Right ventricle myocardium inferior (tissue), 1 donor: ENCODE measurements around the gene LMBRD1. TPM values are rescaled to one million over a fixed set of nuclear protein-coding genes. Genes with fewer than 3 reads are reported as not detected.
"Not testable (repeated sequence)": the region's sequence is repeated elsewhere in the genome, so short reads cannot be mapped to it uniquely, and the experiment has no call there.

ENCODE experiments used
- ATAC-seq: fragments of 200-7000 bp; cut with Tn5 transposase; one replicate; pipeline ENCODE4 v1.9.1; 2020; ENCODE audit warnings: mild to moderate bottlenecking, moderate library complexity
- DNase-seq: peaks from one replicate; pipeline ENCODE4 v3.0.0; 2021; ENCODE audit errors: missing footprints
- intact Hi-C: fragments of 100-400 bp; cut with DNase I; formaldehyde crosslinking; loops from one replicate; pipeline ENCODE4 v1.11.0; 2022
- total RNA-seq: library from RNA; stranded (reverse); fragmentation: NEBNext Ultra II Directional; extraction: Animal tissue kit (Norgen Biotek cat#: 25700); gene quantifications from one replicate; pipeline ENCODE4 v1.2.1, GENCODE V29; 2021
- donor health status: DM: no; HTN: yes; CAD: no; lungs with severe emphysema.

Gene LMBRD1
- total RNA-seq, 1 donor from 2014 or later = 50.2 TPM

DNA sequence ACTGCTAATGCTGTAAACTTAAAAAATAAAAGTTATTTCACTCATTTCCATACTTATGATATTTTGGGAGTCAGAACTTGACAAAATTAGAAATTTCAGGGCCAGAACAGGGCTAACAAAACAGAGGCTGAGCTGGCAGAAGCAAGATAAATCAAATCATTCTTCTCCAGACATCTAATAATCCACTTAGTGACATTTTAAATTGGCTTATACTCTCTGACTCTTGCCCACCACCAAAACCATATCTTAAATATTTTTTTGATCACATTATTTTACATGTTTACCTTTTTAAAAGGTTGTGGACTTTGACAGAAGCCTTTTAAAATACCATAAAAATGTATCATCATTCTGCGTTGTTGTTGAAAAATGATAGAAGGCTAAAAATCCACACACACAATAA, 116.5 kb downstream of the LMBRD1 start:
- DNase-seq (no peak), ATAC-seq (no peak)
- intact Hi-C loops = no loop called here

DNA sequence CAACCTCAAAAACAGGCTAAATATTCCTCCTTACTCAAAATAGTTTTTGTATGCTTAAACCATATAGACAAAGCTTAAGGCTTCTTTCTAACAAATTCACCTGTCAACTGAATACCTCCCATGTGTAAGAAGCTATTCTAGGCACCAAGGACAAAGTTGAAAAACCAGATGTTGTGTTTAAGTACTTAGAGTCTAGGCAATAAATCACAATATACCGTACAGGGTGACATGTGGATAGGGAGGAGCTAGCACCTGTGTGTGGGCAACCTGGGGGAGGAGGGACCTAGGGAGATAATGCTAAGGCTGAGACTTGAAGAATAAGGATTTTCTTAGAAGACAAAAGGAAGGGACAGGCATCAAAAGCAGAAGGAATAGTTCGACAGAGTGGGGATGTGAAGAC, 123.5 kb downstream of the LMBRD1 start:
- DNase-seq (no peak), ATAC-seq (no peak)
- intact Hi-C loops = no loop called here

DNA sequence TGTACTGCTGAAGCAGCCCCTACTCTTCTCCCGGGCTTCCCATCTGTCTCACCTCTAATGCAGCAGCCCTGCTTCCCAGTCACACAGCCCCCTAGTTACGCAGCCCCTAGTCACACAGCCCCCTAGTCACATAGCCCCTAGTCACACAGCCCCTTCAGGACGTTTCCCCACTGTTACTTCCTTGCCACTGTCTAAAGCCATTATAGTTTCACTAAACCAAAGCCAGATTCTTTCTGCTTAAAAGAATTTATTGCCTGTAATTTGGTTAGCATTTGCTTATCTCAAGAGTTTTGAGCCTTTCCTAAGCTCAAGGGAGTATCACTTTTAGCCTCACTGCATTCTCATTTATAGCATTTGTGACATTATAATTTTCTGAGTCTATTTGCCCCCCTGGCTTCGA, 127.9 kb downstream of the LMBRD1 start:
- intact Hi-C loops = no loop called here
- DNase-seq = no peak
- no peak for ATAC-seq

DNA sequence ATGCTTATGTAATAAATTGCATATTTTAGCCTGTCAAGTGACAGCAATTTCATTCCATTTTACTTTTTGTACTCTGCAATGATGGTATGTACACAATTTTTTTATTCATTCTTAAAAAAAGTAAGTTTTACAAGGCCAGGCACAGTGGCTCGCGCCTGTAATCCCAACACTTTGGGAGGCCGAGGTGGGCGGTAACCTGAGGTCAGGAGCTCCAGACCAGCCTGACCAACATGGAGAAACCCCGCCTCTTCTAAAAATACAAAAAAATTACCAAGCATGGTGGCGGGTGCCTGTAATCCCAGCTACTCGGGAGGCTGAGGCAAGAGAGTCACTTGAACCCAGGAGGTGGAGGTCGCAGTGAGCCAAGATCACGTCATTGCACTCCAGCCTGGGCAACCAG, 130.0 kb downstream of the LMBRD1 start:
- DNase-seq, ATAC-seq, intact Hi-C loops: not testable (repeated sequence)

DNA sequence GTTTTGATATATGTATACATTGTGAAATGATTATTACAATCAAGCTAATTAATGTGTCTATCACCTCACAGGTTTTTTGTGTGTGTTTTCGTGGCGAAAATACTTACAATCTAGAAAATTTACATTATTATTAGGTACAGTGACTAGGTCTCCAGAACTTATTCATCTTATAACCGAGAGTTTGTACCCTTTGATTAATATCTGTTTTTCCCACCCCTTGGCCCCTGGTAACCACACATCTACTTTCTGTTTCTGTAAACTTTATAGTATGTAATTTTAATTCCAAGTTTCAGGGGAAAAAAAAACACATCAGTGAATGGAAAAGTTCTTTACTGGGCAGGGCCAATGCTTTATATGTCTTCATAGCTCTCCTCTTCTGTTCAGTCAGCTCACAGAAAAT, 131.4 kb downstream of the LMBRD1 start:
- intact Hi-C loops = no loop called here
- no peak for ATAC-seq

DNA sequence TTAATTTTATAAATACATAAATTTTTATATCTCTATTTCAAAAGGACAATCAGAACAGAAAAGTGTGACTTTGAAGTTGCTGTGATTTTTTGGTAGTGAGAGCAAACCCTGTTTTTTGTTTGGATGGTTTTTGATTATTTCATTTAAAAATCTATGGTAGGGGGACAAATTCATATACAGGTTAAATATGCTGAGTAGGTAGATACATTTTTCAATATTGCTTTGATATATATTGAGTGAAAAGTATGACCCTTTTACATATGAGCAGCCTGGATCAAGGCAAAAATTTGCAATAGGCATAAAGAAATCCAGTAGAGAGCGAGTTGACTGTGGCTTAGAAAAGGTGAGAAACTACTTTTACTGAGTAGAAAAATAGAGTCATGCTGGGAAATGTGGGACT, 132.3 kb downstream of the LMBRD1 start:
- DNase-seq (no peak), ATAC-seq (no peak)
- intact Hi-C loops = no loop called here

More for the DNA sequence above, 131.4 kb downstream of the LMBRD1 start:
- no peak for DNase-seq

DNA sequence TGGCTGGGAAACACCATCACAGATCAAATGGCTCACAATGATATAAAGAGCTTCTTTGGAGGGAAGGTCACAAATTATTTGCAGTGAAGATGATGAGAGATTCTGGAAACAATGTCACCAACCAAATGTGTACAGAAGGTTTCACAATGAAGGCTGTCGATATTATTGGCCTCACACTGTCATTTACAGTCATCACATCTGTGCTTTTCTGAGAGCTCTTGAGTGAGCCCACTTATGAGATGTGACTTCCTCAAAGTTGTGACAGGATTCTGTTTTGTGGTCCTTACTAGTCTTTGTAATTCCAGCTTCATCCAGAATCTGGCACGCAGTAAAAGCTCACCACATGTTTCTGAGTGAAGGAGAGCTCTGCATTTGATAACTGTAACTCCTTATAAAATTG, 133.6 kb downstream of the LMBRD1 start:
- no peak for ATAC-seq
- no peak for DNase-seq
- intact Hi-C loops = no loop called here

DNA sequence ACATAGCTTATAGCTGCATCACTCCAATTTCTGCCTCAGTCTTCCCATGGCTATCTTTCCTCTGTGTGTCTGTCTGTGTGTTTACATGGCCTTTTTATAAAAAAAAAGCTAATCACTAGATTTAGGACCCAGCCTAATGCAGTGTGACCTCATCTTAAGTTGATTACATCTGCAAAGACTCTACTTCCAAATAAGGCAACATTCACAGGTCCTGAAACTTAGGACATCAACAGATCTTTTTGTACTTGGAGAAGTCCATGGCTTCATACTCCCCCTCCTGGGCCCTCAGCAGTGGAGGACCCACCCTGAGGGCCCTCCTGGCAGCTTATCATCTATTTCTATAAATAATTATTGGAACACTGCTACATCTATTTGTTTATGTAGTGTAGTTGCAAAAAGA, 146.1 kb downstream of the LMBRD1 start:
- DNase-seq (no peak), ATAC-seq (no peak)
- intact Hi-C loops = no loop called here

DNA sequence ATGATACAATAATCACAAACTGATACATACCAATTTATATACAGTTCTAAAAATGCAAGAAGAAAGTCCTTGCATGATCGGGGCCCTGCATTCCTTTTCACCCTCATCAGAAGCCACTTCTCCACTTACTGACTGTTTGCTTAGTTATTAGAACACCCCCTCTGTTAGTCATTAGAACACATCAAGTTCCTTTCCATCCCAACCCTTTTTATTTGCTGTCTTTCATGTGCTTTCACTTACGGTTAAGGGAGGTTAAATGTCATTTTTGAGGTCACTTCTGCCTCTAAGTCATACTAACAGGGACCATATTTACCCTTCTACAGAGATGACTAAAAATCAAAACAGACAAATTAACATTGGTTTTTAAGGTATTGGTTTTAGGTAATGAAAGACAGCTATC, 149.1 kb downstream of the LMBRD1 start:
- intact Hi-C loops = no loop called here
- DNase-seq (no peak), ATAC-seq (no peak)

DNA sequence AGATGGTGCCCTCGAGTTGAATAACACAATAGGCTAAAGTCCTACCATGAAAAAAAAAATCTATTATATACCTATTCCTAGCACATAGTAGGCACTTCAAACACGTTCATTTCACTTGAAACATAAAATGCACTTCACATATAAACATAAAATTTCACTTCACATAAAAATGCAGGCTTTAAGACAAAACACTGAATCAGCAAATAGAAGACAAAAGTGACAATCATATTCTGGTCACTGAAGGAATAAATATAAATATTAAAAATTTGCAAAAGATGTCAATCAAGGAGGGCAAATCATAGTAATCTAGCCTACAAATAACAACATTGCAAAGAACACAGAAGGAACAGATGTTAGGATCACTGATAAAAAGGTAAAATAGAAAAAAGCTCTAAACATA, 153.1 kb downstream of the LMBRD1 start:
- no peak for DNase-seq
- intact Hi-C loops = no loop called here
- ATAC-seq = no peak

DNA sequence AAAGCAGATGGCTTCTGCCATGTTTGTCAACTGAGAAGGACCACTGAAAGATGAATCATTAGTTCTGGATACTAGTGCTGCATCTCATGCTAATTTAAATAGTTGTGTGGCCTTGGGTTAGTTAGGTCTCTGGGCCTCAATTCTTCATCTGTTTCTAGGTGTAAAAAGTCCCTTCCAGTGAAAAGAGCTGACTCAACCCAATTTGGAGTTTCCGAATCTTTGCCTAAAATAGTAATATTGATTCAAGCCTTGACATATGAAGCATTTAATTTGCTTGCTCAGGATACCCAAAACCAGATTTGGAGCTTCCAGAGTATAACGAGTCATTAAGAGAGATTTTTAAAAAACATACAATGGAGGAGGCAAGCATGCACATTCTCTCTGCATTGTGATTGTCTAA, 163.9 kb downstream of the LMBRD1 start:
- no peak for DNase-seq
- no peak for ATAC-seq
- intact Hi-C loops = no loop called here

DNA sequence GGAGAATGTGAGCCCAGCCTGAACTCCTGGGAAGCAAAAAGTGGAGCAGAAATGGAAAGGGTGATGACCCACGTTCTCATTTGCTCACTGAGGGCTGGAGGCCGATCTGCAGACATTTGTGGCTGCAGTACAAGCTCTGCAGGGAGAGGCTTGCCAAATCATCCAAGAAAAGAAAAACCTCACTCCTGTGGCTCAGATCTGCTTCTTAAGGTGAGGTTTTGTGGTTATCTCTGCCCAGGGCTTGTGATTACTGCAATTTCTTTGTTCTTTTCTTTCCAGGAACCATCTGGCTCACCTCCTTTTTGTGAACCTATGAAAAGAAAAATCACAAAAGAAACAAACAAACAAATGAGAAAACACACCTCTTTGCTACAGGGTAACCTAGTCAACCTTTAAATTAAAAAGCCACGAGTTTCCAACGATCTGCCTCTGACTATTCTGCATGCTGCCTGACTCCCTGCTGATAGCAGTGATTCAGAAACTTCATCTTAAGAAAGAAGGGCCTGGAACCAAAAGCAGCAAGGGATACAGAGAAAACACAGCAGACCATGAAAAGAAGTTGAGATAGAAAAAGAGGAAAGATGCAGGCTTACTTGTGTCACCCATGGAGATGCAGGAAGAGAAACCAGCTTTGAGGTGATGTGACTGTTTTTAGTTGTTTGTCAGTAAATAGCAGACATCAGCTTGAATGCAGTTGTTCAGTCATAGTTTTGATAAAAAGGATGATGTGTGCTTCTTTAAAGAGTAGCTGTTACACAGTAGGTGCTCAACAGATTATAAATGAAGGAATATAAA, 165.1 kb downstream of the LMBRD1 start:
- intact Hi-C loops = no loop called here
- DNase-seq = no peak
- no peak for ATAC-seq

DNA sequence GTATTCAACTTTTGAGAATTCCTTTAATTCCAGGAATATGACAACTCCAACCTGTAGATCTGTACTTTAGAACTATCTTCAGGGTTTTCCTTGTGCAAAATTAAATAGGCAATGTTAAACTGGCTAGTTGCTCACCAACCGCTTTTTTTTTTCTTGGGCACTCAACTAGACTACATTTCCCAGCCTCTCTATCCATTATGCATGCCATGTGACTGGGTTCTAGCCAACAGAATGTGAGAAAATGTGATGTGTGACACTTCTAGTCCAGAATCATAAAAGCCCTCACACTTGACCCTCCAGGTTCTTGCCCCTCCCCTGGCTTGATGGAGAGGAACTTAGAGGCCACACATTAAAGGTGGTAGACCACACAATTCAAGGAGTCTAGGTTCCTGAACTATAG, 166.0 kb downstream of the LMBRD1 start:
- intact Hi-C loops = no loop called here
- no peak for ATAC-seq
- no peak for DNase-seq

DNA sequence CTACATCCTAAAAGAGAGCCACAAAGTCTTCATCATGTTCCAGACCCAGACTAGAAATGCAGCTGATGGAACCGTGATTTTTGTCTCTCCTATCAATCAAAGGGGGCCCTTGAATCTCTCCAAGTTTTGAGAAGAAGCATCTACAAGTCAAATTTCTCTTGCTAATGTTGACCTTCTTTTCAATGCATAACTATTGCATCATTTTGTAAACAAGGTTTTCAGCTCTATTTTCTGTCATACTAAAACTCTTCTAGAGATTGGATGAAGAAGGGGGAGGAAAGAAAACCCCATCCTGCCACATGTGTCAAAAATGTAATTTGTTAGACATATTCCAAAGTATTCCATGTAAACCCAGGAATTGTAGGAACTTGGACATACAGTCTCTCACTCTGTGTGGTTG, 169.2 kb downstream of the LMBRD1 start:
- no peak for ATAC-seq
- DNase-seq = no peak
- intact Hi-C loops = no loop called here

DNA sequence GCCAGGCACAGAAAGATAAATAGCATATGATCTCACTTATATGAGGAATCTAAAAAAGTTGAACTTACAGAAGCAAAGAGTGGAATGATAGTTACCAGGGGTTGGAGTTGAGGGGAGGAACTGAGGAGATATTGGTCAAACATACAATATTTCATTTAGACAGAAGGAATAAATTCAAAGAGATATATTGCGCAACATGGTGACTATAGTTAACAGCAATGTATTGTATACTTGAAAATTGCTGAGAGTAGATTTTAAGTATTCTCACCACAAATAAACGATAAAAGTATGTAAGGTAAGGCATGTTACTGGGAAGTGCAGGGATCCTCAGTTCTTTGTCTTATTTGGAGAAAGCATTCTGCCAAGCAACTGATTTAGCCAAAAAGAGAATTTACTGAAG, 171.9 kb downstream of the LMBRD1 start:
- DNase-seq (no peak), ATAC-seq (no peak)
- intact Hi-C loops = no loop called here

Other genes starting within 250 kb of the LMBRD1 start
- gene COL19A1, start 69.5 kb upstream of the LMBRD1 start, total RNA-seq = 1.2 TPM